Tibial nerve (tissue), 4 donors: ENCODE measurements around the gene IBTK. TPM values are rescaled to one million over a fixed set of nuclear protein-coding genes. Genes with fewer than 3 reads are reported as not detected.
"Not testable (repeated sequence)": the region's sequence is repeated elsewhere in the genome, so short reads cannot be mapped to it uniquely, and the experiment has no call there.

Experiments used
- DNase-seq, 2 donors: peaks; one replicate each; pipeline ENCODE4 v3.0.0-alpha.2; 2019; ENCODE audit warnings: low spot score in 2 of 2
- H3K27ac ChIP-seq, 4 donors: fragments of 200-600 bp; sonication (generic) in 3 of 4; one replicate each; pipeline ENCODE4 v1.5.1; 2017 to 2019; ENCODE audit warnings: mild to moderate bottlenecking in 1 of 4
- H3K27me3 ChIP-seq, 2 donors: fragments of 200-600 bp; sonication (generic) in 1 of 2; one replicate each; pipeline versions ENCODE4 v1.5.1 to v1.6.0; 2017 to 2019
- H3K36me3 ChIP-seq, 3 donors: fragments of 200-600 bp; sonication (generic); one replicate each; pipeline ENCODE4 v1.5.1; 2018 to 2019
- H3K4me1 ChIP-seq, 4 donors: fragments of 200-600 bp; sonication (generic) in 3 of 4; one replicate each; pipeline ENCODE4 v1.5.1; 2017 to 2019
- H3K4me3 ChIP-seq, 4 donors: fragments of 200-600 bp; sonication (generic) in 3 of 4; one replicate each; pipeline ENCODE4 v1.5.1; 2017 to 2019; ENCODE audit warnings: mild to moderate bottlenecking in 1 of 4, moderate library complexity in 1 of 4
- H3K9me3 ChIP-seq, 4 donors: fragments of 200-600 bp; sonication (generic) in 3 of 4; one replicate each; pipeline ENCODE4 v1.5.1; 2017 to 2019
- CTCF ChIP-seq, 5 experiments: fragments of 200-600 bp in 3 of 5; fragments of 450-650 bp in 2 of 5; sonication (generic) in 3 of 5; IDR thresholded peaks; one replicate each; pipeline ENCODE4 v1.5.1; 2016 to 2019; ENCODE audit warnings: antibody characterized with exemption in 5 of 5, mild to moderate bottlenecking in 3 of 5, moderate library complexity in 2 of 5
- EP300 ChIP-seq, 2 donors: sonication (generic); formaldehyde crosslinking; IDR thresholded peaks; one replicate each; pipeline ENCODE4 v1.6.1; 2017; ENCODE audit warnings: antibody characterized with exemption in 2 of 2, mild to moderate bottlenecking in 1 of 2
- POLR2A ChIP-seq, 2 donors: fragments of 450-650 bp; IDR thresholded peaks; one replicate each; pipeline ENCODE4 v1.6.1; 2017; ENCODE audit warnings: antibody characterized with exemption in 2 of 2, mild to moderate bottlenecking in 2 of 2, moderate library complexity in 2 of 2
- WGBS, 2 donors: methylation state at CpG; one replicate each; pipeline ENCODE4 v1.1.5; 2018; 5-methylcytosine and 5-hydroxymethylcytosine counted together
- total RNA-seq, 4 donors: library from RNA; depleted of rRNA; stranded (reverse); fragments of >200 nt; gene quantifications; one replicate each; pipeline ENCODE4 v1.1.0, GENCODE V29; 2016

The IBTK gene
- 10 to 100 TPM; 26.9 to 34.1 (median 30.2) TPM for total RNA-seq

GRCh38 chr6:82247505-82248272 is at the start of gene IBTK:
TSS of gene IBTK (minus strand) at chr6:82247744. CDS start at chr6:82240486, 7,258 bp downstream.
- Histone ChIP-seq H3K27ac (peak within 1 kb of the TSS; percentile 93 to 96 (median 95)), H3K4me3 (peak within 1 kb of the TSS; percentile 79 to 97 (median 84)), H3K27me3 (no peaks in the 10 kb centered on the region), H3K36me3 (peaks cover 0 to 5% (median 0%) of the 10 kb centered on the region in 3 donors), H3K9me3 (no peaks in the 10 kb centered on the region), H3K4me1 (peaks cover 0 to 41% (median 10%) of the 10 kb centered on the region in 4 donors)
- 0 to 1% methylated on average over 40 to 45 of the region's 45 CpGs for WGBS, 2 donors
- DNase-seq: peak; percentile 93 to 95
- peak in 1 of 2 donors; percentile 49 for TF ChIP-seq EP300 (IDR thresholded peaks at IDR 0.05)
- peak; percentile 71 to 74 for TF ChIP-seq POLR2A (IDR thresholded peaks at IDR 0.05)
- TF ChIP-seq CTCF (IDR thresholded peaks at IDR 0.05): peak in 2 of 5 experiments; percentile 7 to 37

GRCh38 chr6:82283771-82284410 is 36.3 kb upstream of the IBTK start:
- WGBS, 2 donors: 74 to 76% methylated on average over 11 of the region's 11 CpGs
- H3K36me3 ChIP-seq: no peaks in the 10 kb centered on the region
- H3K27me3 ChIP-seq: no peaks in the 10 kb centered on the region
- H3K4me3 ChIP-seq: no peak overlapping the region
- no peak for DNase-seq
- TF ChIP-seq EP300 (IDR thresholded peaks at IDR 0.05) (no peak), POLR2A (IDR thresholded peaks at IDR 0.05) (no peak), CTCF (IDR thresholded peaks at IDR 0.05) (no peak)
- no peaks in the 10 kb centered on the region for H3K4me1 ChIP-seq
- no peak overlapping the region for H3K27ac ChIP-seq
- no peaks in the 10 kb centered on the region for H3K9me3 ChIP-seq

- not testable (repeated sequence) for H3K4me3 ChIP-seq, H3K4me1 ChIP-seq, H3K36me3 ChIP-seq, H3K27ac ChIP-seq, DNase-seq, H3K9me3 ChIP-seq, H3K27me3 ChIP-seq
- WGBS, 2 donors: 69 to 73% methylated on average over 2 of the region's 2 CpGs
These were observed 34.0 kb upstream of the IBTK start for GRCh38 chr6:82281550-82281949.

- DNase-seq: no peak
- Histone ChIP-seq H3K36me3 (no peaks in the 10 kb centered on the region), H3K27ac (no peak overlapping the region), H3K4me1 (no peaks in the 10 kb centered on the region), H3K27me3 (no peaks in the 10 kb centered on the region), H3K4me3 (no peak overlapping the region), H3K9me3 (no peaks in the 10 kb centered on the region)
- TF ChIP-seq POLR2A (IDR thresholded peaks at IDR 0.05) (no peak), CTCF (IDR thresholded peaks at IDR 0.05) (no peak), EP300 (IDR thresholded peaks at IDR 0.05) (no peak)
These were observed 30.1 kb upstream of the IBTK start for GRCh38 chr6:82277686-82278085.

- Histone ChIP-seq H3K36me3 (no peaks in the 10 kb centered on the region), H3K4me3 (no peak overlapping the region), H3K27ac (no peak overlapping the region), H3K4me1 (no peaks in the 10 kb centered on the region), H3K27me3 (no peaks in the 10 kb centered on the region), H3K9me3 (no peaks in the 10 kb centered on the region)
- DNase-seq: no peak
- TF ChIP-seq EP300 (IDR thresholded peaks at IDR 0.05): no peak
- WGBS, 2 donors: 84 to 87% methylated on average over 5 of the region's 5 CpGs
These were observed 28.1 kb upstream of the IBTK start for GRCh38 chr6:82275686-82276085.

GRCh38 chr6:82273295-82273694 is 25.8 kb upstream of the IBTK start:
- H3K36me3 ChIP-seq: no peaks in the 10 kb centered on the region
- H3K4me3 ChIP-seq: no peak overlapping the region
- no peaks in the 10 kb centered on the region for H3K27me3 ChIP-seq
- 79 to 89% methylated on average over 1 of the region's 1 CpG for whole genome bisulfite sequencing, 2 donors
- no peak overlapping the region for H3K27ac ChIP-seq
- no peak for TF ChIP-seq CTCF (IDR thresholded peaks at IDR 0.05)
- TF ChIP-seq EP300 (IDR thresholded peaks at IDR 0.05): no peak
- no peak for TF ChIP-seq POLR2A (IDR thresholded peaks at IDR 0.05)
- H3K9me3 ChIP-seq: no peaks in the 10 kb centered on the region
- no peak for DNase-seq
- H3K4me1 ChIP-seq: no peaks in the 10 kb centered on the region
